SKM-1 (cell line): ENCODE results near the gene BRD3OS.

ENCODE experiments used
- DNase-seq: peaks from one replicate; lab custom pipeline; 2025; ENCODE audit not compliant: unreplicated experiment; lab: John Stamatoyannopoulos, UW

BRD3OS gene

DNA sequence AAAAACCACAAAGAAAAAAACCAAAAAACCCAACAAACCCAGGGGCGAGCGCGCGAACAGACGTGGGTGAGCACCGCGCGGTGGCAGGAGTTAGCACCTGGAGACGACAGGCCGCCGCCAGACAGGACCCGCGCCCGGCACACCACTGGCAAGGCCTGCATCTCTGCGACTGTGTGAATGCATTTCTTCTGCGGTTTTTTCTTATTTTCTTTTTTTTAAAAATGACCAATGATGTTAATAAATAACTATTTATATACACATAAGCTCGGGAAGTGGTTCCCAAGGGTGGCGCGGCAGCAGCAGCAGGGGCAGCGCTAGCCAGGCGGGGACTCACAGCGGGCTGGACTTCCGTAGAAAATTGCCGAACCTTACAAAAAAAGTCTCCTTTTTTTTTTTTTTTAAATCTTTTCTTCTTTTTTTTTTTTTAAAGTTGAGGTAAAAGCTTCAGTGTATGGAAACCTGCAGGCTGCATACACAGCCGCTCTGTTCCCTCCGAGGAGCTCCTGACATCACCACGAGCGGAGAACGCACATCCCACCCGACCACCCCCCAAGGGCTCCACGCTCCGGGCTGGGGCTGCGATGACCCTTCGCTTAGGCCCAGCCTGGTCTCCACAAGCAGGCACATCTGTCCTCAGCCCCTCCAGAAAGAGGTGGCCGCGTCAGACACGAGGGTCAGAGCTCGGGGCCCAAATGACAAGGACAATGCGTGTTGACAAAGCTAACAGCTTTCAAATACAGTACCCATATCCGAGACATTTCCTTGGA lies 7.4 kb downstream of the BRD3OS start:
- DNase-seq: no peak

DNA sequence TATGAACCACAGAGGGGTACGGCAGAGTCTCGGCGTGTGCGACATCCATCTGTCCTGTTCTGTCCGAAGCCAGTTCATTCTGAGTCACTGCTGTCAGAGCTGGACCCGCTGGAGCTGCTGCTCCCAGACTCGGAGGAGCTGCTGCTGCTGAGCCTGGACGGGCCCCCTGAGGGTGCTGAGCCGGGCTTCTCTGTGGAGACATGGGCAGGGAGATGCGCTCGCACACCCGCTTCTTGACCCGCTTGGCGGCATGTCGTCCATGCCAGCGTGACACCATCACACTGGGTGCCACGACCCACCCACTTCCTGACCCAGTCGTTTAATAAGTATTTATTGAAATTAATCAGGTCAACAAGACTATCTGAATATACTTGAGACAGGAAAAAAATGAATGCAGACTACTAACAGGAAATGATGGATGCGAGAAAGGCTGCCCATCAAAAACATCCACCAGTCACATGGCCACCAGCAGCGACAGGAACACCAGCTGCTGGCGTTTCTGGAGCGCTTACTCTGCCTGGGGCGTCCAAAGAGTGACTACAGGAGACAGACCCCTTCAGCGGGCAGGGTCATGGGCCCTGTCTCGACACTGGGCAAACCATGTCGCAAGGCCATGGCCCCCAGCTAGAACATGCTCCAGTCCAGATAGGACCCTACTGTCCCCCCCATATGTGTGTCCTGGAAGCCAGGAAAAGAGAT lies 8.4 kb downstream of the BRD3OS start:
- DNase-seq: no peak

DNA sequence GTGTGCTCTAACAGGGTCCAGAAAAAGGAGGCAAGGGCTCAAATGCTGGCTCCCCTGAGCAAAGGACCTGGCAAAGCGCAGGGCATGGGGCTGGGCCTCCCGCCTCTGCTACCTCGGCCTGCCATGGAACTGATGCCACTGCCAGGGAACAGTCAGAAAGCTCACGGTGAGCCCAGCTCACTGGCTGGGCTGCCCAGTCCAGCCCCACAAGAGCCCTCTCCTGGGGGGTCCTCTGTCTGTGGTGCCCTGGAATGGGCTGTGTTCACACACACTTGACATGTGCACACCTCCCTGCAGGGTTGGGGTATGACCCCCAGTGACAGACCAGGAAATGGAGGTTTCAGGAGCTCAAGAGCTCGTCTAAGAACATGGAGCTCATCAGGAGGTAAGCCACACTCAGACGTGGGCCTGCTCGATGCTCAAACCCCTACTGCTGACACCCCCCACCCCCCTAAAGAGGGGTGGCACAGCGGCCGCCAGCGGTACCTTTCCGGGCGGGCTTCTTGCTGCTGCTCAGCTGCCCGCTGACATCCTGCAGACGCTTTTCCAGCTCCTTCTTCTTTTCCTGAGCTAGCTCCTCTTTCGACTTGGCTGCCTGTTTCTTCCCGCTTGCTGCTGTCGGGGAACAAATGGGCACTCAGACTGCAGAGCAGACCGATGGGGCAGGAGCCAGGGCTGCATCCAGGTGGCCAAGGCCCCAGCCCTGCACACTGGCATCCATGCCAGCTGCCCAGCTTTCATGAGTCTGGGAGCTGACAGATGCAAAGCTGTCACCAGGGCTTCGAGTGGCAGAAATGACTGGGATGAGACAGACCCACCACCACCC lies 9.1 kb downstream of the BRD3OS start:
- DNase-seq: no peak

DNA sequence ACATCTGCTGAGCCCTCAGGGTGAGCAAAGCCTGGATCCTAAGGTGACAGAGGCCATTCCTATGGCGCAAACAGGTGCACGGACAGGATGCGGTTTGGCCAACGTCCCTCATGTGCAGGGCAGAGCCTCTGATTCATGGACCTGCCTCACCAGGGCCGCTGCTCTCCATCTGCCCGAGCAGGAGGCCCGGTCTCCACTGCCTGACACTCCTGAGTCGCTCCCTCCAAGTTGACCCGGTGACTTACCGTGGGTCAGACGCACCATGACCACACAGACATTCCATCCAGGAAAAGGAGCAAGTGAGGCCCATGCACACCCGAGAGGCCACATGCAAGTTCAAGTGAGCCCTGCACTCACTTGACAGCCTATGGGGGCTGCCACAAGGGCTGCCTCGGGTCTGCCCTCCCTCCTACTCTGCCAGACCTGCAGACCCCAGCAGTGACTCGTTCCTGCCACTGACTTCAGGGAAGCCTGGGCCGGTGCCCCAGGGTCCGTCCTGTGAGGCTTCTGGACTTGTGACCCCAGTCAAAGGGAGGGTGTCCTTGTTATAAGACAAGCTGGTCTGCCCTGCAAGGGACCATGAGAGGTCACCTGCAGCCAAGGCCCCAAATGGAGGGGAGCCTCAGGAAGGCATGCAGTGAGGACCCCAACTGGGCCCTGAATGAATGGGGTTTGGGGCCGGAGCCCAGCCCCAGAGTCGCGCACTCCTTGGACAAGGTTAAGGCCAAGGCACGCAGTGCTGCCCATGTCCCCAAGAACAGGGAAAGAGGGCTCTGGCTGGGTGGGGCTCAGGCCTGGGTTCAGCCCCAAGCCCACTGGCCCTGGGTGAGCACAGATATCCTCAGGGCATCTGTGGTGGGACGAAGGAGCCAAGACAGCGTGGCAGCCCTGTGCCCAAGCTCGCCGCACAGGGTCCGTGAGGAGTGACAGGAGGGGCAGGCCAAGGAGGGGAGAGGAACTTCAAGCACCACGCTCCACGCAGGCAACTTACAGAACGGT lies 10.1 kb downstream of the BRD3OS start:
- no peak for DNase-seq

DNA sequence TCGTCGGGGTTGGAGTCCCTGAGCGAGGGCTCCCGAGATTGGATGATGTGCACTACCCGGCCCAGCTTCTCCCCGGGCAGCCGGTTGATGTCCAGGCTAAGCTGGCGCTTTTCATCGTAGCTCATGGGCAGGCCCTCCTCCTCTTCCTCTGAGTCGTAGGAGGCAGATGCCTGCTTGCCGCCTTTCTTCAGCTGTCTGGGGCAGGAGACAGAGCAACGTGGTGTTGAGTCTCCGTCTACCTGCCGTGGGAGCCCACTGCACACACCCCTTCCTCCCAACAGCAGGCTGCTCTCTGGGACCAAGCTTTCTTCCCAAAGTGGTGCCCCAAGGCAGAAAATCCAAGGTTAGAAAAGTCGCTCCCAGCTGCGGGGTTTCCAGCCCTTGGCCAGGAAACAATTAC lies 10.8 kb downstream of the BRD3OS start:
- no peak for DNase-seq

DNA sequence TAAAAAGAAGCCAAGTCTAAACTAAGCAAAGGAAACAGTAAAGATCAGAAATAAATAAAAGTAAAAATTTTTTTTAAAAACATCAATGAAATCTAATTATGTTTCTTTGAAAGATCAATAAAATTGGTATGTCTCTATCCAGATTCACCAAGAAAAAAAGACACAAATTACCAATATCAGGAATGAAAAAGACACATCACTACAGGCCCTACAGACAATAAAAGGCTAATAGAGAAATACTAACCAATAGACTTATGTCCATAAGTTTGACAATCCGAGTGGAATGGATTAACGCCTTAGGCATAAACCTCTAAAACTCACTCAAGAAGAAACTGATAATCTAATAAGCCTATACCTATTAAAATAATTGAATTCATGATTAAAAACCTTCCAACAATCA lies 12.4 kb downstream of the BRD3OS start:
- DNase-seq: no peak

DNA sequence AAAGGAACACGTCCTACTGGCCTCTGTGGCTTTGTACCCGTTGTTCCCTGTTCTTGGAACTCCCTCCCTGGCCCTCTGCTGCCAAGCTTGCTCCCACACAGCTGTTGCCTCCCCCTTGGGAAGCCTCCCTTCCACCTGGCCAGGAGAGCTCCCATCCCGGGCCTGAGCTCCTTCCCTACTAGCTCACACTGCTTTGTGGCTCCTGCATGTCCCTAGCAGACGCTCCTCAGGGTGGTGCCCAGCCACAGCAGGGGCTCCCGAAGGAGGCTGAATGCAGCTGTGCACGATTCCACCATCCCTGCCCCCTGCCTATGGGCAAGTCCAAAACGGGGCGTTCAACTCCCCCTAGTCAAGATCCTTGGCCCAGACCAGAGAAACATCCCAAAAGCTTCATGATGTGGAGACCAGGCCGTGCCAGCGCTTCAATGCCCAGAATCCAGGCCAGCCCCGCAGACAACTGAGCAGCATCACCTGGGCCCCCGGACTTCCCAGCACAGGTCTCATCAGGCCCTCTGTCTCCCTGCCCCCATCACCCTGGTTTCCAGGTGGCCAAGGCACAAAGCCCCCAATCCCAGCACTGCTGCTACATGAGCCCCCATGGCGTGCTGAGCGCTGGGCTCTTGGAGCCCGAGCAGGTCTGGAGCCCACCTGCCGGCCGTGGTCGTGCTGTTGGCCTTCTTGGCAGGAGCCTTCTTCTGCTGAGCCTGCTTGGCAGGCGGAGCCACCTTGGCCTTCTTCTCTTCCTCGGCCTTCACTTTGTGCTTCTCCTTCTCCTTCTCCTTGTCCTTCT lies 14.3 kb downstream of the BRD3OS start:
- no peak for DNase-seq

DNA sequence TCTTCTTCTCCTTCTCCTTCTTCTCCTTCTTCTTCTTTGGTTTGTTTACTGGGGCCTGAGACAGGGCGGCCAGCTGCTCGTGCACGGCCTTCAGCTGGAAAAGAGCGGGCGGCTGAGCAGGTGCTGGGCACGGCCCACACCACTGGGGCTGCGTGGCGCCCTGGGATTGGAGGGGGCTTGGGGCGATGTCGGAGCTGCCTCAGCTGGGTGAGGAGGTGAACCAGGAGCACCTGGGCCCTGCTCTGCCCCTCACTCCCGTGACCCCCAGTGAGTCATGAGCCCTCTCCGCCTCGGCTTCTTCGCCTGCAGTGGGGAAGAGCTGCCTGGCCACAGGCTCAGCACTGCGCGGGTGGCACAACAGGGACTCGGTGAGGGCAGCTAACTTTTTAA lies 14.9 kb downstream of the BRD3OS start:
- no peak for DNase-seq

DNA sequence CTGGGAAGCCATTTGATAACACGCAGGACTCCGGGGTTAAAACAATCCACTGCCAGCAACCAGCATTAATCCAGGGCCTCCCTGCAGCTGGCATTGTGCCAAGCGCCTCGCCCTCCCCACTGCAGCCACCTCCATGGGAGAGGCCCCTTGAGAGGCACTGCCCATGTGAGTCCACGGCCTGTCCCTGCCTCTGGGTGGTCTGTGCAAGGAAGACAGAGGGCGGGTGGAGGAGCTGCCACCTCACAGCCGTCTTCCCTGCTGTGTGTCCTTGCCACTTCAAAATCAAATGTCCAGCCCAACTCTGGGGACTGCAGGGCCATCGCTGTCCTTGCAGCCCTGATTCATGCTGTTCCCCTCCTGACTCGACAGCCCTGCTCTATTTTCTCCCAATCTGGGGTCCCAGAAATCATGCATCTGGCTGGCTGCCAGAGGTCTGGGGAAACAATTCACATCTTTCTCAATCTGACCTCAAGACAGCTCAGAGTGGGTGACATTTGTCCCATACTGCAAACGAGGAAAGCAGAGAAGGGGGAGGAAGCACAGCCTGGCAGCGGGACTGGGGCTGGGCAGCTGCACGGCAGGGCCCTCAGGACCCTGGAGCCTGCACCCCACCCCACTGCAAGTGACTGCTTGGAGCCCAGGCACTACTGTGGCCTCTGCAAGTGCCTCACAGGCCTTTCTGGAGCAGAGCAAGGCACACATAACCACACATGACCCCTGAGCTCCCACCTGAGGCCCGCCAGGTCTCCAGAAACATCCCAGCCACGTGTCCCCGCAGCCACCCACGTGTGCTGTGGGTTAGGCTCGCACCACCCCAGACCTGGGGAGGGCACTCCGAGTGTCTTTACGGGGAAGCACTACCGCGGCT lies 15.7 kb downstream of the BRD3OS start:
- DNase-seq: no peak

DNA sequence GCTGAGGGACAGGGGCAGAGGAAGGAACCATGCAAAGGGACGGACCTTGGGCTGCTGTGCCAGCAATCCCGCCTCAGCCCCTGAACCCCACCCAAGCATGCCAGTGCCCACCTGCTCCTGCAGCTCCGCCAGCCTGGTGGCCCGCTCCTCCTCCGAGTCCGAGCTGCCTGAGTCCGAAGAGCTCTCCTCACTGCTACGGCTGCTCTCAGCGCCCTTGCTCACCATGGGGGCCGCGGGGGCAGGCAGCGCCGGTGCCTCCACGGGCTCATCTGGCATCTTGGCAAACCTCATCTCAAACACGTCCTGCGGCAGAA lies 16.3 kb downstream of the BRD3OS start:
- DNase-seq: no peak

DNA sequence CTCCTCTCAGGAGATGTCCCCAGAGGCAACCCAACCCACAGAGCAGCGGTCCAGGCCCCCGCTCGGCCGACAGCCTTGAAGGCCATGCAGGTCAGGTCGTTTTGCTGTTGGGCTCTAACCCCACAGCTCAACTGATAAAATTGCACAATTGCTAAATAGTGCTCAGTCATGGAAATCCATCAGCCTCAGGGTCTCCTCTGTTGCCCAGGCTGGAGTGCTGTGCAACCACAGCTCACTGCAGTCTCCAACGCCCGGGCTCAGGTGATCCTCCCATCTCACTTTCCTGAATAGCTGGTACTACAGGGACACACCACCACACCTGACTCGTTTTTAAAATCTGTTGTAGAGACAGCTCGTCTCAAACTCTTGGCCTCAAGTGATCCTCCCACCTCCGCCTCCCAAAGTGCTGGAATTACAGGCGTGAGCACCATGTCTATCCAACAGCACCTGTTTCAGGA lies 18.3 kb downstream of the BRD3OS start:
- no peak for DNase-seq

DNA sequence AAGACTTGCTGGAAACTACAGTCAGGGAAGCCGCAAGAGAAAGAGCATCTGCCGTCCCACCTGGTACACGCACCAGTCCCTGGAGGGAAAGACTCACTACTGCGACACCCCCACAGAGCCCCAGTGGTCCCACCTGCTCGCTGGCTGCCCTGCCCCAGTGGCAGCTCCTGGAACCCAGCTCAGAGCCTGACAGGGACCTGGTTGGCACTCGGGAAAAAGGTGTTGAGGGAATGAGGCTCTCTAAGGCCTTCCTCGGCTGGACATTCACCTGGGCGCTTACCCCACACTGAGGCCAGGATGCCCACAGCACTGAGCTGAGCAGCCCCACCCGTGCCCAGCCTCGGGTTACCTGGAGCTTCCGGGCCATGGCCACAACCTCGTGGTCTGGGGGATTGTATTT lies 19.7 kb downstream of the BRD3OS start:
- DNase-seq: no peak

DNA sequence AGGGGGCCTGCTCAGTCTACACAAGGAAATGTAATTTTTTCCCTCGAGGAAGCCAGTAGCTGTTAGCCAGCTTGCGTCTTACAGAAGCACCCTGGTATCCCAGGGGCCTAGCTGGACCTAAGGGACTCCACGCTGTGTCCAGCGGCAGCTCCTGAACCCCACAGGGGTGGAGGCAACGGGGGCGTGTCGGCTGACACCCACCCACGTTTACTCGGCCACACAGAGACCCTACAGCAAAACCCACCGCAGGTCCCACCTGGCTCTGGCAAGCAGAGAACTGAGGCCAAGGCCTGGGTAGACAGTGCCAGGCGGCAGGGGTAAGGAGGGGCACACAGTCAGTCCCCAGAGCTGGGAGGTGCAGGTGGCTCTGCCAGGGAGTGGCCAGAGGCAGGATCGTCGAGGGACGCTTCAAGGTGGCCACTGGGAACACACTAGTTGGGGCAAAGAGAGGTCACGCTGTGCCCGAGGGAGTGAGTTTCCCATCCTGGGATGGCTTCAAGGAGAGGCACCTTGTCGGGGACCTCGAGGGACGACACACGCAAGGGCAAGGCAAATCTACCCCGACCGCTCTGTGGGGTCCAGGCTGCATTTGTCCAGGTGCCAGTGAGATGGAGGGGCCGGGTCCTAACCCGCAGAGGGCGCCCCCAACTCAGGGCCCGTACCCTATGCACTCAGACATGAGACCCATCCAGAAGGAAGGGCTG lies 20.7 kb downstream of the BRD3OS start:
- no peak for DNase-seq

DNA sequence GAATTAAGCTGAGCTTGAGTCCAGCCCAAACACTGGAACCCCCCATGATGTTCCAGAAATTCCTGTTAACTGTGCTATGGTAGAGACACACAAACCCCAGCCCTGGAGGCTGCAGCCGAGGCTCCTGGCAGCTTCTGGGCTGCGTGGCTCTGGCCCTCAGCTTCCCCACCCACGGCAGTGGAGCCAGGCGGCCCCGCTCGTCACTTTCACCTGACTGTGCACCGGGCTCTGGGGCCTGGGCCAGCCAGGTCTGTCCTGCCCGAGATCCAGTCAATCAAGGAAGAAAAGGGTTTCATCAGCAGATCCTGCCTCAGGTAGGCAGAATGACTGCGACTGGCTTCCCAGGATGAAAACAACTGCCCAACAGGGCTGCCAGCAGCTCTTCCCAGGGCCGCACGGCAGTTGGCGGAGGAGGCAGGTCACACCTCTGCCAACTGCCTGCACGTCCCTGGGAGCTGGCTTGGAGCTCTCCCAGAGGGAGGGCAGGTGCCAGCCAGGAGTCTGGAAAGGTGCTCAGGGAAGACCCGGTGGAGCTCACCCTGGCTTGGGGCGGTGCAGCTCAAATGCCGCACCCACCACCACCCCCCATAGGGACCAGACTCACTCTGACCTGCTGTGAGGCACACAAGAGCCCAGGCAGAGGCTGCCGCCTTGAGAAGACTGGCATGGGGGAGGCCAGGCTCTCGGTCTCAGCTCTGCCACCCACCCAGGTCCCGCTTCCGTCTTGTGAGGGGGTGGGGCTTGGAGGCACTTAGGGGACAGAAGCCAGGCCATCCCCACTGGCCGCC lies 21.8 kb downstream of the BRD3OS start:
- no peak for DNase-seq

DNA sequence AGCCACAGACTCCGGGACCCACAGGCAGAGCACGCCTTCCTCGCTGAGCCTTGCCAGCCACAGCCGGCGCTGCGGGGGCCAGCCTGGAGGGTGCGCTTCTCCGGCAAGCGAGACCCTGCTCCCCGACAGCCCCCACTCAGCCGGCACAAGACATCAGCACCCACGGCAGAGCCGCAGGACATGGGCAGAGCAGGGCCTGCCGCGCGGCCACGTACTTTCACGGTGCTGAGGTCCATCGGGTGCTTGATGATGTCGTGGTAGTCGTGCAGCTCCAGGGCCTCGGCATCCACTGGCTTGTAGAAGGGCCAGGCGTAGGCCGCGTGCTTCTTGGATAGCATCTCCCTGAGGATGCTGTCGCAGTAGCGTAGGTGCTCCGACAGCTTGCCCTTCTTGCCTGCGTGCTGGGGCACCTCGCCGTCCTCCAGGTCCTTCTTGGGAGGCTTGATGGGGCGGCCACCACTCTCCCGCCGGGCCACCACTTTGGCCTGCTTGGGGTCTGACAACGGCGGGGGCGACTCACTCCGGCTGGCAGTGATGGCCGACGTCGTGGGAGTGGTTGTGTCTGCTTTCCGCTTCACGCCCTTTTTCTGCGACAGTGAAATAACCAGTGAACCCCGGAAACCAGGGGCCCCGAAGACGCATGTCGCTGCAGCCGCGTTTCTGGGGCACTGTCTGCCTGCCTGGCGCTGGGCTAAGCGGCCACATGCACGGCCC lies 22.7 kb downstream of the BRD3OS start:
- DNase-seq: no peak

DNA sequence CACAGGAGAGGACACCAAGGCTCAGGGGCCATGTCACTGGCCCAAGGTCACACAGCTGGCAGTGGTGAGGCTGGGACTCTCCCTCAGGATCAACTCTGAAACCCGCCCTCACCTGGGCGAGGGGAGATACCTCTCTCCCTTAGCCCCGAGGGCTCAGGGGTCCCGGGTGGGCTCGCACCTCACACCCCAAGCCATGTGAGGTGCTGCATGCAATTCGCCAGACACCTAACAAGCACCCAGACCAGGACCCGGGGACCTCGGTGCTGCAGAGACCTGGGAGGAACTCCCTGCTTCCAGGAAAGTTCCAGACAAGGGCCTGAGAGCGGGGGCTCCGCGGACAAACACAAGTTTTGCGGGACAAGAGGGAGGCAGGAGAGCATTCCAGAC lies 23.3 kb downstream of the BRD3OS start:
- DNase-seq: no peak

DNA sequence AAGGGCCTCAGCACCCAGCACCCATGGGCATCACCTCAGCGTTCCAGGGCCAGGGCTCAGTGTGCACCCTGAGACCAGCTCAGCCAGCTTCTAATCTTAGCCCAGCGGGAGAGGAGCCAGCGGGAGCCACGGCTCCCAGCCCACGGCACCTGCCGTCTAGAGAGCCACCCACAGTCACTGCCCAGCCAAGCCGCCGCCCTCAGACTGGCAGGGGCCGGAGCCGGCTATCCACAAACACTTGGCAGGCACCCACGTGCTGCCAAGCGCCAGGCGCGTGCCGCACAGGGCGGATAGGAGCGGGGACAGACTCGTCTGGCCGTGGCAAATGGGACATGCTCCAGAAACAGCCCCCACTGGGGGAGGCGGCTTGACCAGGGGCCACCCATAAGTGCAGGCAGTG lies 24.0 kb downstream of the BRD3OS start:
- DNase-seq: no peak
